Effector memory CD8-positive, alpha-beta T cell (primary cell): ENCODE data around the gene FN3K.
A peak's percentile ranks its signal among the peaks of the same experiment; 100 is the strongest.
"Not testable (repeated sequence)": the region's sequence is repeated elsewhere in the genome, so short reads cannot be mapped to it uniquely, and the experiment has no call there.

ENCODE experiments used
- ATAC-seq: fragments of 150-1000 bp; cut with Tn5 transposase; replicated peaks from 2 replicates; pipeline ENCODE4 v1.10.0; 2021; ENCODE audit warnings: mild to moderate bottlenecking, moderate library complexity
- DNase-seq, 3 experiments: peaks; one replicate each; pipeline ENCODE4 v3.0.0; 2021
- H3K27ac Mint-ChIP-seq, 2 donors: one replicate each; pipeline ENCODE4 v1.8.0; 2022; ENCODE audit warnings: mild to moderate bottlenecking in 2 of 2, mixed read lengths in 2 of 2, moderate library complexity in 2 of 2
- H3K27me3 Mint-ChIP-seq, 2 donors: one replicate each; pipeline ENCODE4 v1.8.0; 2022; ENCODE audit warnings: mixed read lengths in 2 of 2
- H3K36me3 Mint-ChIP-seq: one replicate; pipeline ENCODE4 v1.8.0; 2022; ENCODE audit warnings: mild to moderate bottlenecking, moderate library complexity, mixed read lengths; ENCODE audit not compliant: insufficient read depth
- H3K4me1 Mint-ChIP-seq, 2 donors: one replicate each; pipeline ENCODE4 v1.8.0; 2022; ENCODE audit warnings: low read depth in 2 of 2, mixed read lengths in 2 of 2
- H3K4me3 Mint-ChIP-seq, 2 donors: one replicate each; pipeline ENCODE4 v1.8.0; 2022; ENCODE audit warnings: mild to moderate bottlenecking in 2 of 2, mixed read lengths in 2 of 2, moderate library complexity in 2 of 2
- H3K9me3 Mint-ChIP-seq, 2 donors: one replicate each; pipeline ENCODE4 v1.8.0; 2022; ENCODE audit warnings: mixed read lengths in 2 of 2

Gene FN3K

DNA sequence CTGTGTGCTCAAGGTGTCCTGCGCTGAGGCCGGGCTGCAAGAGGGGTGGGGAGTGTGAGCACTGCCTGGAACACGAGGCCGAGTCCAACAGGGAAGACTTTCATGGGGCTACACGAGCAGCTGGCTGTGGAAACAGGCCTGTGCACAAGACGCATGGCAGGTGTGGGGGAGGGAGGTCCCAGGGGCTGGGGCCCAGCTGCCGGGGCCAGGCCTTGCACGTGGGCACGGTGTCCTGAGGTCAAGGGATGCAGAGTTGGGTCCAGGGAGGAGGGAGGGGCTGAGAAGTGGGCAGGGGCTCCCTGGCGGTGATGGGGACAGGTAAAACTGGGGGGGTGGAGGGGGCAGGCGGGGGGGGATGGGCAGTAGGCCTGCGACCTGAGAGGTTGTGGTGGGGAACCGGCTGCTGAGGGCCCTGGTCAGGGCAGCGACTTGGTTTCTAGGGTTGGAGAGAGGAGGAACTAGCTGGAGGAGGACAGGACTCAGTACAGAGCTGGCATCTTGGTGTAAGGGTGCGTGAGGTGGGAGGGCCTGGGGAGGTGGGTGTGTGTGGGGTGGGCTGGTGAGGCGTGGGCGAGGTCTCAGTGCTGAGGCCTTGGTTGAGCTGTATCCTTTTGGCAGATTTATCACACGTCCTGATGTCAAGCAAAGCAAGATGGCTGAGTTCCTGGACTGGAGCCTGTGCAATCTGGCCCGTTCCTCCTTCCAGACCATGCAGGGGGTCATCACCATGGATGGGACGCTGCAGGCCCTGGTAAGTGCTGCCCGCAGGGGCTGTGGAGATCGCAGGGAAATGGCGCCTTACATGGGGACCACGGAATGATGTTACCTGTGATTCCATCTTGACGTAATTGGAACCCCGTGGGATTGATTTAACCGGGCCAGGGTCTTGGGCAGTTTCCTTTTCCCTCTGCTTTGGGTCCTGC, 45.8 kb downstream of the FN3K start:
- H3K27ac Mint-ChIP-seq = peak overlapping the region in 1 of 2 donors; percentile 84
- H3K4me1 Mint-ChIP-seq = peaks cover 16 to 21% of the 10 kb centered on the region in 2 donors
- ATAC-seq (no peak), DNase-seq (no peak)
- H3K9me3 Mint-ChIP-seq = no peaks in the 10 kb centered on the region
- H3K4me3 Mint-ChIP-seq = no peak overlapping the region
- H3K36me3 Mint-ChIP-seq = peaks cover 11% of the 10 kb centered on the region
- H3K27me3 Mint-ChIP-seq = no peaks in the 10 kb centered on the region

- H3K9me3 Mint-ChIP-seq = no peaks in the 10 kb centered on the region
- DNase-seq (peak; percentile 86 to 91 (median 89)), ATAC-seq (peak; percentile 97)
- peak overlapping the region in 1 of 2 donors; percentile 84 for H3K27ac Mint-ChIP-seq
- peaks cover 16 to 17% of the 10 kb centered on the region in 2 donors for H3K4me1 Mint-ChIP-seq
- no peaks in the 10 kb centered on the region for H3K27me3 Mint-ChIP-seq
- no peak overlapping the region for H3K4me3 Mint-ChIP-seq
- peaks cover 11% of the 10 kb centered on the region for H3K36me3 Mint-ChIP-seq
Measured at GRCh38 chr17:82781894-82782274, 46.5 kb downstream of the FN3K start.

GRCh38 chr17:82782657-82783207, 47.3 kb downstream of the FN3K start:
- H3K9me3 Mint-ChIP-seq = no peaks in the 10 kb centered on the region
- peak overlapping the region; percentile 65 to 84 for H3K27ac Mint-ChIP-seq
- peak overlapping the region in 1 of 2 donors; percentile 62 for H3K4me3 Mint-ChIP-seq
- ATAC-seq (peak; percentile 41), DNase-seq (no peak)
- H3K36me3 Mint-ChIP-seq = peaks cover 8% of the 10 kb centered on the region
- H3K27me3 Mint-ChIP-seq = no peaks in the 10 kb centered on the region
- peaks cover 11 to 13% of the 10 kb centered on the region in 2 donors for H3K4me1 Mint-ChIP-seq

- Mint-ChIP-seq H3K4me3 (no peak overlapping the region), H3K4me1 (peaks cover 11 to 16% of the 10 kb centered on the region in 2 donors), H3K27ac (no peak overlapping the region), H3K9me3 (no peaks in the 10 kb centered on the region), H3K27me3 (no peaks in the 10 kb centered on the region), H3K36me3 (peaks cover 8% of the 10 kb centered on the region)
- DNase-seq = no peak
- ATAC-seq = no peak
Measured at GRCh38 chr17:82783498-82783897, 48.1 kb downstream of the FN3K start.

DNA sequence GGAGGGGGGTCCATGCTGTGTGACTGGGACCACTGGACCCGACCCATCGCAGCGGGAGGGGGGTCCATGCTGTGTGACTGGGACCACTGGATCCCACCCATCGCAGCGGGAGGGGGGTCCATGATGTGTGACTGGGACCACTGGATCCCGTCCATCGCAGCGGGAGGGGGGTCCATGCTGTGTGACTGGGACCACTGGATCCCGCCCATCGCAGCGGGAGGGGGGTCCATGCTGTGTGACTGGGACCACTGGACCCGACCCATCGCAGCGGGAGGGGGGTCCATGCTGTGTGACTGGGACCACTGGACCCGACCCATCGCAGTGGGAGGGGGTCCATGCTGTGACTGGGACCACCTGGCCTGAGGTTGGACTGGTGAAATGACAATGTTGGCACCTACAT, 50.2 kb downstream of the FN3K start:
- not testable (repeated sequence) for H3K9me3 Mint-ChIP-seq, ATAC-seq, H3K4me3 Mint-ChIP-seq, DNase-seq, H3K27me3 Mint-ChIP-seq, H3K27ac Mint-ChIP-seq, H3K36me3 Mint-ChIP-seq
- H3K4me1 Mint-ChIP-seq = peaks cover 15 to 24% of the 10 kb centered on the region in 2 donors

GRCh38 chr17:82786427-82786826, 51.0 kb downstream of the FN3K start:
- Mint-ChIP-seq H3K27ac (no peak overlapping the region), H3K36me3 (peaks cover 8% of the 10 kb centered on the region), H3K4me3 (no peak overlapping the region), H3K9me3 (no peaks in the 10 kb centered on the region), H3K4me1 (peaks cover 18 to 28% of the 10 kb centered on the region in 2 donors), H3K27me3 (no peaks in the 10 kb centered on the region)
- no peak for DNase-seq
- no peak for ATAC-seq

GRCh38 chr17:82787081-82787848, 51.9 kb downstream of the FN3K start:
- ATAC-seq (no peak), DNase-seq (no peak)
- Mint-ChIP-seq H3K4me1 (peaks cover 12 to 22% of the 10 kb centered on the region in 2 donors), H3K4me3 (no peak overlapping the region), H3K9me3 (no peaks in the 10 kb centered on the region), H3K27me3 (no peaks in the 10 kb centered on the region), H3K27ac (peak overlapping the region in 1 of 2 donors; percentile 54), H3K36me3 (peaks cover 8% of the 10 kb centered on the region)

GRCh38 chr17:82788206-82789001, 53.0 kb downstream of the FN3K start:
- peaks cover 7 to 20% of the 10 kb centered on the region in 2 donors for H3K4me1 Mint-ChIP-seq
- no peaks in the 10 kb centered on the region for H3K9me3 Mint-ChIP-seq
- ATAC-seq (no peak), DNase-seq (no peak)
- H3K36me3 Mint-ChIP-seq = peaks cover 4% of the 10 kb centered on the region
- H3K27ac Mint-ChIP-seq = peak overlapping the region; percentile 54 to 77
- H3K27me3 Mint-ChIP-seq = no peaks in the 10 kb centered on the region
- no peak overlapping the region for H3K4me3 Mint-ChIP-seq

- Mint-ChIP-seq H3K4me1 (peaks cover 7 to 20% of the 10 kb centered on the region in 2 donors), H3K27ac (peak overlapping the region; percentile 54 to 77), H3K27me3 (no peaks in the 10 kb centered on the region), H3K9me3 (no peaks in the 10 kb centered on the region), H3K4me3 (no peak overlapping the region), H3K36me3 (peaks cover 4% of the 10 kb centered on the region)
- ATAC-seq = no peak
- DNase-seq = no peak
Measured at GRCh38 chr17:82789051-82789592, 53.7 kb downstream of the FN3K start.

DNA sequence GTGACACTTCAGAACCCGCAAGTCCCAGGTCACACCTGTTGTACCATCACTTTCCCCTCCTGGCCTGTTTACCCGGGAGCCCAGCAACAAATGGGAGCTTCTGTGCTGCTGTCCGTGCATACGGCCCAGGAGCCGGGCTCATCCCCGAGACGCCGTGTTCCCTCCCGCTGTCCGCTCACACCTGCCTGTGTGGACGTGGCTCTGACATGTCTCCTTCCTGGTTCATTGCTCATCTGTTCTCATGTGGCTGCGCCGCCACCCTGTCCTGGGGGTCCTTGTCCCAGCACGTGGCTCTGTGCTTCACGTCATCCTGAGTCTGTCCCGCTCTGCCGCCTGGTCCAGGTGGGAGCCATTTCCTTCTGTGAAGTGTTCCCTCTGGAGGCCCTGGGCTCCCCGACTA, 54.4 kb downstream of the FN3K start:
- peak overlapping the region in 1 of 2 donors; percentile 68 for H3K27ac Mint-ChIP-seq
- no peak for ATAC-seq
- H3K4me3 Mint-ChIP-seq = no peak overlapping the region
- no peak for DNase-seq
- H3K4me1 Mint-ChIP-seq = peaks cover 7 to 20% of the 10 kb centered on the region in 2 donors
- no peaks in the 10 kb centered on the region for H3K27me3 Mint-ChIP-seq
- no peaks in the 10 kb centered on the region for H3K9me3 Mint-ChIP-seq
- peaks cover 4% of the 10 kb centered on the region for H3K36me3 Mint-ChIP-seq

GRCh38 chr17:82790391-82790790, 55.0 kb downstream of the FN3K start:
- Mint-ChIP-seq H3K4me1 (peaks cover 7 to 20% of the 10 kb centered on the region in 2 donors), H3K4me3 (no peak overlapping the region), H3K36me3 (peaks cover 4% of the 10 kb centered on the region), H3K9me3 (no peaks in the 10 kb centered on the region), H3K27me3 (no peaks in the 10 kb centered on the region), H3K27ac (peak overlapping the region; percentile 59 to 68)
- no peak for DNase-seq
- no peak for ATAC-seq

- H3K4me3 Mint-ChIP-seq = no peak overlapping the region
- no peaks in the 10 kb centered on the region for H3K27me3 Mint-ChIP-seq
- H3K36me3 Mint-ChIP-seq = no peaks in the 10 kb centered on the region
- DNase-seq = no peak
- H3K27ac Mint-ChIP-seq = no peak overlapping the region
- no peaks in the 10 kb centered on the region for H3K9me3 Mint-ChIP-seq
- peaks cover 7 to 20% of the 10 kb centered on the region in 2 donors for H3K4me1 Mint-ChIP-seq
- ATAC-seq = no peak
Measured at GRCh38 chr17:82791532-82791931, 56.1 kb downstream of the FN3K start.
